Measurements from ENCODE around the gene BCAS3. TPM values are rescaled to one million over a fixed set of nuclear protein-coding genes. Genes with fewer than 3 reads are reported as not detected.

Gene BCAS3
- total RNA-seq, 1 donor from 2014 or later = 14.5 TPM

DNA sequence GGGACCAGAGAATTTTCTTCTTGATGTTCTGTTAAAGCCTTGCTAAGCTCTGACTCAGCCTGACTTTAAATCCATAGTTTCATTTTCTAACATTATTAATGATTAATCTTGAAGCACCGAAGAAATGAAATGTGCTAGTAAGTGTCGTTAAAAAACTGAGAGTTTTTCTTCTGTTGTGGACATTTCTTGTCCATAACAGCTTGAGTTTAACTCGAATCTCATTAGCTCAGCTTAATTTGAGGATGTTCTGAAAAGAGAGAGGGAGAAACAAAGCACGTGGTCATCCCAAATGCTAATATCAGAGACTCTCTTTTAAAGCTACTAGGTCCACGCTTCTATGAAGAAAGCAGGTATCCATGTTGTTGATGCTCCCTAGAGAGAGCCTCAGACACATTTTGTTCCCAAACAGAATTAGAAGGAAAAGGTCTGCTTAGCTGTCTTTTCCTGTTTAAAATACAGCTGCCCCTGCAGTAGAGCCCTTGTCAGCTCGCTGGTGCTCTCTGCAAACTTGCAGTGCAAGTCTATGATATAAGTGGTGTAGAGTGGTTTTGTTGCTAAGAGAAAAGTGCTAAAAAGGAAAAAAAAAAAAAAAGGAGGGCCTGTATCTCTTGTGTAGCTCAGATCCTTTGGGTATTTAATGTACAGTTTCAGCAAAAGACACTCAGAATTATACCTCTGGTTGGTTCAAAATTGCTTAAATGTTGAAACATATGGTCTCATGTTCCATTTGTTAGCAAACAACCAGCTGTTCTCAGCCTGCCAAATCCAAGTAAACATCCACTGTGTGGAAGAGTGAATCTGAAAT lies 530.9 kb downstream of the BCAS3 start:
- Histone ChIP-seq H4K20me1 (ENCODE audit: insufficient read depth, low read length) (no peaks in the 10 kb centered on the region), H3K4me2 (ENCODE audit: low read length) (peak overlapping the region; percentile 36), H3K9ac (ENCODE audit: low read length) (no peak overlapping the region), H3K36me3 (ENCODE audit: insufficient read depth, low read length) (no peaks in the 10 kb centered on the region), H3K27me3 (ENCODE audit: insufficient read depth, low read length) (peaks cover 3% of the 10 kb centered on the region), H3K4me3 (ENCODE audit: insufficient read depth, low read depth, low read length) (no peak overlapping the region), H2AFZ (ENCODE audit: low read depth, low read length) (no peak overlapping the region), H3K79me2 (ENCODE audit: insufficient read depth, low read length) (no peaks in the 10 kb centered on the region), H3K4me1 (ENCODE audit: insufficient read depth, low read length) (no peaks in the 10 kb centered on the region), H3K9me3 (ENCODE audit: insufficient read depth, low read depth, low read length) (no peaks in the 10 kb centered on the region), H3K27ac (ENCODE audit: low read depth, low read length) (no peak overlapping the region)
- DNase-seq (ENCODE audit: low read depth) (no peak), FAIRE-seq (peak; percentile 34)
- Mint-ChIP-seq H3K27ac (ENCODE audit: unreplicated experiment) (no peak overlapping the region), H3K4me3 (ENCODE audit: unreplicated experiment) (no peak overlapping the region), H3K4me1 (ENCODE audit: low read depth, unreplicated experiment) (peaks cover 17% of the 10 kb centered on the region), H3K9me3 (ENCODE audit: unreplicated experiment) (no peaks in the 10 kb centered on the region), H3K27me3 (ENCODE audit: low read depth, unreplicated experiment) (no peaks in the 10 kb centered on the region), H3K36me3 (ENCODE audit: low read depth, unreplicated experiment) (no peaks in the 10 kb centered on the region)
- TF ChIP-seq CTCF (IDR thresholded peaks at IDR 0.05; ENCODE audit: insufficient read depth, low read depth, low read length) (no peak), EZH2 (IDR thresholded peaks at IDR 0.05; ENCODE audit: insufficient read depth, low read length) (no peak)

DNA sequence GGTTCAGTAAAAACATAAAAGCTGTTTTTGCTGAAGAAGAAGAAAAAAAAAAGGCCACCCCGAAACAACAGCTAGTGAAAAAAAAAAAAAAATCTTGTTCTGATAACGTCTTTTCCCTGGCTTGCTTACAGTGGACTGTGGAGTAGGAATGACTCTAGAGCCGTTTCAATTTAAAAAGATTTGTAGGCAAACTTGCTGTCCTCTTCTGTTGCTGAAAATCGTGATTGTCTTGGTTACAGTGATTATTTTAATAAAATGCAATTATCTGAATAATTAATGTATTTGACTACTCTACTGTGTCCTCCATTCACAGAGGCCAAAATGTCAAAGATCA lies 531.4 kb downstream of the BCAS3 start:
- no peaks in the 10 kb centered on the region for H3K36me3 Mint-ChIP-seq (ENCODE audit: low read depth, unreplicated experiment)
- peaks cover 17% of the 10 kb centered on the region for H3K4me1 Mint-ChIP-seq (ENCODE audit: low read depth, unreplicated experiment)
- H3K9me3 ChIP-seq (ENCODE audit: insufficient read depth, low read depth, low read length) = no peaks in the 10 kb centered on the region
- no peaks in the 10 kb centered on the region for H4K20me1 ChIP-seq (ENCODE audit: insufficient read depth, low read length)
- H3K27me3 Mint-ChIP-seq (ENCODE audit: low read depth, unreplicated experiment) = no peaks in the 10 kb centered on the region
- H3K27ac ChIP-seq (ENCODE audit: low read depth, low read length) = no peak overlapping the region
- no peaks in the 10 kb centered on the region for H3K79me2 ChIP-seq (ENCODE audit: insufficient read depth, low read length)
- H3K27me3 ChIP-seq (ENCODE audit: insufficient read depth, low read length) = peaks cover 3% of the 10 kb centered on the region
- no peak overlapping the region for H2AFZ ChIP-seq (ENCODE audit: low read depth, low read length)
- TF ChIP-seq CTCF (IDR thresholded peaks at IDR 0.05; ENCODE audit: insufficient read depth, low read depth, low read length) (no peak), EZH2 (IDR thresholded peaks at IDR 0.05; ENCODE audit: insufficient read depth, low read length) (no peak)
- H3K27ac Mint-ChIP-seq (ENCODE audit: unreplicated experiment) = no peak overlapping the region
- H3K36me3 ChIP-seq (ENCODE audit: insufficient read depth, low read length) = no peaks in the 10 kb centered on the region
- H3K4me3 ChIP-seq (ENCODE audit: insufficient read depth, low read depth, low read length) = no peak overlapping the region
- H3K4me2 ChIP-seq (ENCODE audit: low read length) = no peak overlapping the region
- no peak overlapping the region for H3K9ac ChIP-seq (ENCODE audit: low read length)
- H3K9me3 Mint-ChIP-seq (ENCODE audit: unreplicated experiment) = no peaks in the 10 kb centered on the region
- FAIRE-seq (no peak), DNase-seq (ENCODE audit: low read depth) (no peak)
- no peaks in the 10 kb centered on the region for H3K4me1 ChIP-seq (ENCODE audit: insufficient read depth, low read length)
- H3K4me3 Mint-ChIP-seq (ENCODE audit: unreplicated experiment) = no peak overlapping the region

GRCh38 chr17:61209525-61209924 lies 531.9 kb downstream of the BCAS3 start:
- H3K4me2 ChIP-seq (ENCODE audit: low read length) = no peak overlapping the region
- Mint-ChIP-seq H3K9me3 (ENCODE audit: unreplicated experiment) (no peaks in the 10 kb centered on the region), H3K4me3 (ENCODE audit: unreplicated experiment) (no peak overlapping the region), H3K27ac (ENCODE audit: unreplicated experiment) (no peak overlapping the region), H3K4me1 (ENCODE audit: low read depth, unreplicated experiment) (peaks cover 17% of the 10 kb centered on the region), H3K27me3 (ENCODE audit: low read depth, unreplicated experiment) (no peaks in the 10 kb centered on the region), H3K36me3 (ENCODE audit: low read depth, unreplicated experiment) (no peaks in the 10 kb centered on the region)
- H3K36me3 ChIP-seq (ENCODE audit: insufficient read depth, low read length) = no peaks in the 10 kb centered on the region
- H3K79me2 ChIP-seq (ENCODE audit: insufficient read depth, low read length) = no peaks in the 10 kb centered on the region
- no peaks in the 10 kb centered on the region for H3K4me1 ChIP-seq (ENCODE audit: insufficient read depth, low read length)
- no peaks in the 10 kb centered on the region for H4K20me1 ChIP-seq (ENCODE audit: insufficient read depth, low read length)
- no peak overlapping the region for H3K9ac ChIP-seq (ENCODE audit: low read length)
- DNase-seq (ENCODE audit: low read depth) (peak; percentile 16), FAIRE-seq (no peak)
- no peak overlapping the region for H3K4me3 ChIP-seq (ENCODE audit: insufficient read depth, low read depth, low read length)
- no peak overlapping the region for H3K27ac ChIP-seq (ENCODE audit: low read depth, low read length)
- no peaks in the 10 kb centered on the region for H3K9me3 ChIP-seq (ENCODE audit: insufficient read depth, low read depth, low read length)
- no peak overlapping the region for H2AFZ ChIP-seq (ENCODE audit: low read depth, low read length)
- peaks cover 3% of the 10 kb centered on the region for H3K27me3 ChIP-seq (ENCODE audit: insufficient read depth, low read length)
- TF ChIP-seq CTCF (IDR thresholded peaks at IDR 0.05; ENCODE audit: insufficient read depth, low read depth, low read length) (no peak), EZH2 (IDR thresholded peaks at IDR 0.05; ENCODE audit: insufficient read depth, low read length) (no peak)
